ENCODE results near the gene PRDM11.

Gene PRDM11

GRCh38 chr11:45213316-45213665 lies 66.9 kb downstream of the PRDM11 start:
- H3K27ac ChIP-seq (ENCODE audit: low read depth, low read length): no peak overlapping the region
- no peaks in the 10 kb centered on the region for H3K9me3 ChIP-seq (ENCODE audit: control insufficient read depth, insufficient read depth, low read depth, low read length)
- H3K36me3 ChIP-seq (ENCODE audit: control insufficient read depth, insufficient read depth, low read length): no peaks in the 10 kb centered on the region
- H3K9ac ChIP-seq (ENCODE audit: low read length): no peak overlapping the region
- H3K27me3 ChIP-seq (ENCODE audit: control insufficient read depth, insufficient read depth, low read length): no peaks in the 10 kb centered on the region
- peaks cover 17% of the 10 kb centered on the region for H3K4me1 ChIP-seq (ENCODE audit: control insufficient read depth, insufficient read depth, low read length)
- H3K4me3 ChIP-seq (ENCODE audit: low read depth, low read length): no peak overlapping the region

- peaks cover 17% of the 10 kb centered on the region for H3K4me1 ChIP-seq (ENCODE audit: control insufficient read depth, insufficient read depth, low read length)
- no peaks in the 10 kb centered on the region for H3K36me3 ChIP-seq (ENCODE audit: control insufficient read depth, insufficient read depth, low read length)
- no peak overlapping the region for H3K9ac ChIP-seq (ENCODE audit: low read length)
- no peak overlapping the region for H3K4me3 ChIP-seq (ENCODE audit: low read depth, low read length)
- no peaks in the 10 kb centered on the region for H3K9me3 ChIP-seq (ENCODE audit: control insufficient read depth, insufficient read depth, low read depth, low read length)
- no peak overlapping the region for H3K27ac ChIP-seq (ENCODE audit: low read depth, low read length)
- H3K27me3 ChIP-seq (ENCODE audit: control insufficient read depth, insufficient read depth, low read length): no peaks in the 10 kb centered on the region
Observed at GRCh38 chr11:45213717-45214116, 67.3 kb downstream of the PRDM11 start.

GRCh38 chr11:45215098-45215865 lies 68.8 kb downstream of the PRDM11 start:
- no peak overlapping the region for H3K4me3 ChIP-seq (ENCODE audit: low read depth, low read length)
- H3K36me3 ChIP-seq (ENCODE audit: control insufficient read depth, insufficient read depth, low read length): no peaks in the 10 kb centered on the region
- no peak overlapping the region for H3K27ac ChIP-seq (ENCODE audit: low read depth, low read length)
- no peak overlapping the region for H3K9ac ChIP-seq (ENCODE audit: low read length)
- no peaks in the 10 kb centered on the region for H3K27me3 ChIP-seq (ENCODE audit: control insufficient read depth, insufficient read depth, low read length)
- peaks cover 7% of the 10 kb centered on the region for H3K4me1 ChIP-seq (ENCODE audit: control insufficient read depth, insufficient read depth, low read length)
- no peaks in the 10 kb centered on the region for H3K9me3 ChIP-seq (ENCODE audit: control insufficient read depth, insufficient read depth, low read depth, low read length)

- Histone ChIP-seq H3K4me3 (ENCODE audit: low read depth, low read length) (no peak overlapping the region), H3K9me3 (ENCODE audit: control insufficient read depth, insufficient read depth, low read depth, low read length) (no peaks in the 10 kb centered on the region), H3K9ac (ENCODE audit: low read length) (no peak overlapping the region), H3K36me3 (ENCODE audit: control insufficient read depth, insufficient read depth, low read length) (no peaks in the 10 kb centered on the region), H3K27me3 (ENCODE audit: control insufficient read depth, insufficient read depth, low read length) (no peaks in the 10 kb centered on the region), H3K4me1 (ENCODE audit: control insufficient read depth, insufficient read depth, low read length) (no peaks in the 10 kb centered on the region), H3K27ac (ENCODE audit: low read depth, low read length) (no peak overlapping the region)
Observed at GRCh38 chr11:45216031-45216430, 69.6 kb downstream of the PRDM11 start.

GRCh38 chr11:45216901-45217300 lies 70.5 kb downstream of the PRDM11 start:
- Histone ChIP-seq H3K4me1 (ENCODE audit: control insufficient read depth, insufficient read depth, low read length) (no peaks in the 10 kb centered on the region), H3K27me3 (ENCODE audit: control insufficient read depth, insufficient read depth, low read length) (no peaks in the 10 kb centered on the region), H3K4me3 (ENCODE audit: low read depth, low read length) (no peak overlapping the region), H3K9me3 (ENCODE audit: control insufficient read depth, insufficient read depth, low read depth, low read length) (no peaks in the 10 kb centered on the region), H3K36me3 (ENCODE audit: control insufficient read depth, insufficient read depth, low read length) (no peaks in the 10 kb centered on the region), H3K27ac (ENCODE audit: low read depth, low read length) (no peak overlapping the region), H3K9ac (ENCODE audit: low read length) (no peak overlapping the region)

- no peak overlapping the region for H3K9ac ChIP-seq (ENCODE audit: low read length)
- H3K27me3 ChIP-seq (ENCODE audit: control insufficient read depth, insufficient read depth, low read length): no peaks in the 10 kb centered on the region
- H3K4me3 ChIP-seq (ENCODE audit: low read depth, low read length): no peak overlapping the region
- H3K36me3 ChIP-seq (ENCODE audit: control insufficient read depth, insufficient read depth, low read length): no peaks in the 10 kb centered on the region
- H3K4me1 ChIP-seq (ENCODE audit: control insufficient read depth, insufficient read depth, low read length): no peaks in the 10 kb centered on the region
- no peak overlapping the region for H3K27ac ChIP-seq (ENCODE audit: low read depth, low read length)
- no peaks in the 10 kb centered on the region for H3K9me3 ChIP-seq (ENCODE audit: control insufficient read depth, insufficient read depth, low read depth, low read length)
Observed at GRCh38 chr11:45217991-45218390, 71.6 kb downstream of the PRDM11 start.

- Histone ChIP-seq H3K27ac (ENCODE audit: low read depth, low read length) (no peak overlapping the region), H3K27me3 (ENCODE audit: control insufficient read depth, insufficient read depth, low read length) (no peaks in the 10 kb centered on the region), H3K36me3 (ENCODE audit: control insufficient read depth, insufficient read depth, low read length) (no peaks in the 10 kb centered on the region), H3K4me1 (ENCODE audit: control insufficient read depth, insufficient read depth, low read length) (no peaks in the 10 kb centered on the region), H3K9ac (ENCODE audit: low read length) (no peak overlapping the region), H3K9me3 (ENCODE audit: control insufficient read depth, insufficient read depth, low read depth, low read length) (no peaks in the 10 kb centered on the region), H3K4me3 (ENCODE audit: low read depth, low read length) (no peak overlapping the region)
Observed at GRCh38 chr11:45218705-45219104, 72.3 kb downstream of the PRDM11 start.

GRCh38 chr11:45219411-45219810 lies 73.0 kb downstream of the PRDM11 start:
- no peaks in the 10 kb centered on the region for H3K36me3 ChIP-seq (ENCODE audit: control insufficient read depth, insufficient read depth, low read length)
- H3K4me1 ChIP-seq (ENCODE audit: control insufficient read depth, insufficient read depth, low read length): no peaks in the 10 kb centered on the region
- no peak overlapping the region for H3K9ac ChIP-seq (ENCODE audit: low read length)
- H3K9me3 ChIP-seq (ENCODE audit: control insufficient read depth, insufficient read depth, low read depth, low read length): no peaks in the 10 kb centered on the region
- no peak overlapping the region for H3K4me3 ChIP-seq (ENCODE audit: low read depth, low read length)
- H3K27ac ChIP-seq (ENCODE audit: low read depth, low read length): no peak overlapping the region
- H3K27me3 ChIP-seq (ENCODE audit: control insufficient read depth, insufficient read depth, low read length): no peaks in the 10 kb centered on the region

GRCh38 chr11:45223496-45223895 lies 77.1 kb downstream of the PRDM11 start:
- H3K27me3 ChIP-seq (ENCODE audit: control insufficient read depth, insufficient read depth, low read length): no peaks in the 10 kb centered on the region
- H3K27ac ChIP-seq (ENCODE audit: low read depth, low read length): no peak overlapping the region
- no peak overlapping the region for H3K4me3 ChIP-seq (ENCODE audit: low read depth, low read length)
- H3K36me3 ChIP-seq (ENCODE audit: control insufficient read depth, insufficient read depth, low read length): peaks cover 13% of the 10 kb centered on the region
- H3K9ac ChIP-seq (ENCODE audit: low read length): no peak overlapping the region
- H3K4me1 ChIP-seq (ENCODE audit: control insufficient read depth, insufficient read depth, low read length): no peaks in the 10 kb centered on the region
- H3K9me3 ChIP-seq (ENCODE audit: control insufficient read depth, insufficient read depth, low read depth, low read length): no peaks in the 10 kb centered on the region

GRCh38 chr11:45224766-45225165 lies 78.3 kb downstream of the PRDM11 start:
- Histone ChIP-seq H3K9me3 (ENCODE audit: control insufficient read depth, insufficient read depth, low read depth, low read length) (no peaks in the 10 kb centered on the region), H3K9ac (ENCODE audit: low read length) (no peak overlapping the region), H3K4me1 (ENCODE audit: control insufficient read depth, insufficient read depth, low read length) (no peaks in the 10 kb centered on the region), H3K36me3 (ENCODE audit: control insufficient read depth, insufficient read depth, low read length) (peaks cover 13% of the 10 kb centered on the region), H3K4me3 (ENCODE audit: low read depth, low read length) (no peak overlapping the region), H3K27me3 (ENCODE audit: control insufficient read depth, insufficient read depth, low read length) (no peaks in the 10 kb centered on the region), H3K27ac (ENCODE audit: low read depth, low read length) (no peak overlapping the region)

- H3K36me3 ChIP-seq (ENCODE audit: control insufficient read depth, insufficient read depth, low read length): peaks cover 13% of the 10 kb centered on the region
- H3K9ac ChIP-seq (ENCODE audit: low read length): no peak overlapping the region
- H3K4me3 ChIP-seq (ENCODE audit: low read depth, low read length): no peak overlapping the region
- no peaks in the 10 kb centered on the region for H3K27me3 ChIP-seq (ENCODE audit: control insufficient read depth, insufficient read depth, low read length)
- H3K9me3 ChIP-seq (ENCODE audit: control insufficient read depth, insufficient read depth, low read depth, low read length): no peaks in the 10 kb centered on the region
- H3K4me1 ChIP-seq (ENCODE audit: control insufficient read depth, insufficient read depth, low read length): no peaks in the 10 kb centered on the region
- no peak overlapping the region for H3K27ac ChIP-seq (ENCODE audit: low read depth, low read length)
Observed at GRCh38 chr11:45225277-45225676, 78.8 kb downstream of the PRDM11 start.
